ENCODE measurements around the gene SMIM1. TPM values are rescaled to one million over a fixed set of nuclear protein-coding genes. Genes with fewer than 3 reads are reported as not detected.

SMIM1 gene
- total RNA-seq, 1 donor from 2014 or later = 10.8 TPM

GRCh38 chr1:3735688-3736087 is 36.9 kb upstream of the SMIM1 start:
- Mint-ChIP-seq H3K9me3 (ENCODE audit: low read depth) (no peaks in the 10 kb centered on the region), H3K36me3 (ENCODE audit: insufficient read depth) (peaks cover 9% of the 10 kb centered on the region), H3K27ac (no peak overlapping the region), H3K4me1 (ENCODE audit: low read depth) (no peaks in the 10 kb centered on the region), H3K4me3 (ENCODE audit: low read depth) (no peak overlapping the region), H3K27me3 (no peaks in the 10 kb centered on the region)
- no peak for DNase-seq (ENCODE audit: low spot score, unreplicated experiment)
- TF ChIP-seq CTCF (IDR thresholded peaks at IDR 0.05; ENCODE audit: unreplicated experiment) = no peak

- Mint-ChIP-seq H3K27ac (no peak overlapping the region), H3K4me1 (ENCODE audit: low read depth) (no peaks in the 10 kb centered on the region), H3K27me3 (no peaks in the 10 kb centered on the region), H3K36me3 (ENCODE audit: insufficient read depth) (peaks cover 10% of the 10 kb centered on the region), H3K9me3 (ENCODE audit: low read depth) (no peaks in the 10 kb centered on the region), H3K4me3 (ENCODE audit: low read depth) (no peak overlapping the region)
- DNase-seq (ENCODE audit: low spot score, unreplicated experiment) = no peak
- no peak for TF ChIP-seq CTCF (IDR thresholded peaks at IDR 0.05; ENCODE audit: unreplicated experiment)
These were observed 36.4 kb upstream of the SMIM1 start for GRCh38 chr1:3736131-3736561.

GRCh38 chr1:3736708-3737107 is 35.8 kb upstream of the SMIM1 start:
- Mint-ChIP-seq H3K9me3 (ENCODE audit: low read depth) (no peaks in the 10 kb centered on the region), H3K27ac (no peak overlapping the region), H3K36me3 (ENCODE audit: insufficient read depth) (peaks cover 13% of the 10 kb centered on the region), H3K4me3 (ENCODE audit: low read depth) (no peak overlapping the region), H3K27me3 (no peaks in the 10 kb centered on the region), H3K4me1 (ENCODE audit: low read depth) (no peaks in the 10 kb centered on the region)
- DNase-seq (ENCODE audit: low spot score, unreplicated experiment) = no peak
- TF ChIP-seq CTCF (IDR thresholded peaks at IDR 0.05; ENCODE audit: unreplicated experiment) = no peak

GRCh38 chr1:3738943-3739342 is 33.6 kb upstream of the SMIM1 start:
- no peak for DNase-seq (ENCODE audit: low spot score, unreplicated experiment)
- Mint-ChIP-seq H3K4me3 (ENCODE audit: low read depth) (no peak overlapping the region), H3K27ac (no peak overlapping the region), H3K36me3 (ENCODE audit: insufficient read depth) (peaks cover 16% of the 10 kb centered on the region), H3K9me3 (ENCODE audit: low read depth) (no peaks in the 10 kb centered on the region), H3K4me1 (ENCODE audit: low read depth) (no peaks in the 10 kb centered on the region), H3K27me3 (no peaks in the 10 kb centered on the region)
- TF ChIP-seq CTCF (IDR thresholded peaks at IDR 0.05; ENCODE audit: unreplicated experiment) = no peak

- no peak for TF ChIP-seq CTCF (IDR thresholded peaks at IDR 0.05; ENCODE audit: unreplicated experiment)
- H3K4me1 Mint-ChIP-seq (ENCODE audit: low read depth) = peaks cover 1% of the 10 kb centered on the region
- H3K27ac Mint-ChIP-seq = no peak overlapping the region
- peaks cover 16% of the 10 kb centered on the region for H3K36me3 Mint-ChIP-seq (ENCODE audit: insufficient read depth)
- H3K9me3 Mint-ChIP-seq (ENCODE audit: low read depth) = no peaks in the 10 kb centered on the region
- H3K4me3 Mint-ChIP-seq (ENCODE audit: low read depth) = no peak overlapping the region
- H3K27me3 Mint-ChIP-seq = no peaks in the 10 kb centered on the region
- DNase-seq (ENCODE audit: low spot score, unreplicated experiment) = no peak
These were observed 32.5 kb upstream of the SMIM1 start for GRCh38 chr1:3740042-3740441.

Data from progenitor cell of endocrine pancreas (in vitro differentiated cells).